ENCODE measurements around the gene SH2D3A. TPM values are rescaled to one million over a fixed set of nuclear protein-coding genes. Genes with fewer than 3 reads are reported as not detected.

SH2D3A gene
- total RNA-seq, 1 experiment from 2014 or later, result 17.9 TPM

DNA sequence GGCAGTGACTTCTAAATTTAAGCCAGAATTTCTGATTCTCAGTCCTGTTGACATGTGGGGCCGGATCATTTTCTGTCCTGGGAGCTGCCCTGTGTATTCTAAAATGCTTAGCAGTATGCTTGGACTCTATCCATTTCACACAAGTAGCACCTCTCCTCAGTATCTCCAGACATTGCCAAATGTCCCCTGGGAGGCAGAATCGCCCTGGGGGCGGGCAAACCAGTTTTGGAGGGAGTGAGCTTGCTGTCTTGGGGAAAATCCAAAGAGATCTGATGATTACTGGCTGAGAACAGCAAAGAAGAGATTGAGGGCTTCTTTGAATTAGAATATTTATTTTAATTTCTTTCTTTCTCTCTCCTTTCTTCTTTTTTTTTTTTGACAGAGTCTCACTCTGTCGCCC, 21.7 kb upstream of the SH2D3A start:
- Histone ChIP-seq H2AFZ (ENCODE audit: low read length) (no peak overlapping the region), H3K23me2 (ENCODE audit: insufficient read length, low read depth, low read length, poor library complexity, severe bottlenecking) (no peaks in the 10 kb centered on the region), H4K5ac (ENCODE audit: insufficient read length, low read depth, low read length) (no peak overlapping the region), H2BK20ac (ENCODE audit: low read depth, low read length, poor library complexity, severe bottlenecking) (no peak overlapping the region), H3K14ac (ENCODE audit: insufficient read depth, low read length) (no peak overlapping the region), H3K27me3 (ENCODE audit: insufficient read depth, low read length) (no peaks in the 10 kb centered on the region), H4K20me1 (ENCODE audit: control insufficient read depth, insufficient read depth, insufficient read length) (no peaks in the 10 kb centered on the region), H3K23ac (ENCODE audit: insufficient read length, low read depth, low read length) (no peak overlapping the region), H3K9me3 (ENCODE audit: control insufficient read depth, low read depth, low read length) (peaks cover 17% of the 10 kb centered on the region), H3K56ac (ENCODE audit: insufficient read length, low read depth, low read length) (no peak overlapping the region), H2BK12ac (ENCODE audit: insufficient read length, low read depth, low read length) (no peak overlapping the region), H4K8ac (replicated peaks; ENCODE audit: insufficient read length, low read depth, low read length) (no peak overlapping the region), H3K27ac (ENCODE audit: insufficient read length, low read depth, low read length) (no peak overlapping the region), H2AK5ac (ENCODE audit: insufficient read length, low read length) (no peak overlapping the region), H3K4me2 (ENCODE audit: insufficient read depth, insufficient read length, low read length) (no peak overlapping the region), H4K91ac (ENCODE audit: insufficient read length, low read depth, low read length) (no peak overlapping the region), H3T11ph (ENCODE audit: low read length) (no peak overlapping the region), H3K79me1 (ENCODE audit: insufficient read depth, low read depth, low read length, poor library complexity, severe bottlenecking) (no peaks in the 10 kb centered on the region), H2BK15ac (ENCODE audit: low read depth, low read length) (no peak overlapping the region), H3K18ac (ENCODE audit: insufficient read length, low read depth, low read length) (no peak overlapping the region), H2BK5ac (ENCODE audit: insufficient read length, low read length) (no peak overlapping the region), H3K4ac (ENCODE audit: low read depth, low read length) (no peak overlapping the region), H2BK120ac (ENCODE audit: low read depth, low read length, poor library complexity, severe bottlenecking) (no peak overlapping the region), H3K79me2 (ENCODE audit: insufficient read depth, low read length) (no peaks in the 10 kb centered on the region), H3K9ac (ENCODE audit: extremely low read depth, insufficient read length, low read length) (no peak overlapping the region), H3K4me1 (ENCODE audit: insufficient read depth, low read length) (no peaks in the 10 kb centered on the region)
- H3K36me3 Mint-ChIP-seq (ENCODE audit: insufficient read depth in 1 of 3, low read depth in 3 of 3), result peaks cover 0 to 11% (median 11%) of the 10 kb centered on the region in 3 experiments; a peak in 4 of 7 replicates
- H3K27me3 Mint-ChIP-seq (ENCODE audit: low read depth), result peaks cover 16% of the 10 kb centered on the region; the same call in 1 of the 2 replicates
- no peak overlapping the region for H3K4me3 Mint-ChIP-seq
- no peak for DNase-seq
- no peaks in the 10 kb centered on the region for H3K4me1 Mint-ChIP-seq
- TF ChIP-seq CTCF (conservative IDR thresholded peaks at IDR 0.05), result no peak
- H3K9me3 Mint-ChIP-seq, result peaks cover 36 to 77% of the 10 kb centered on the region in 2 experiments
- WGBS (ENCODE audit: extremely low coverage, insufficient read length, low lambda C conversion rate), result no CpG with 5 or more reads among the region's 4 CpGs
- H3K27ac Mint-ChIP-seq, result no peak overlapping the region
